GM18951 (cell line): ENCODE data around the gene PLCH1.

Experiments
- POLR2A ChIP-seq: IDR thresholded peaks from 4 replicates; pipeline ENCODE4 v1.6.1; 2011; ENCODE audit warnings: mild to moderate bottlenecking; ENCODE audit not compliant: insufficient read length, insufficient read depth; ENCODE audit errors: extremely low read depth
- in situ Hi-C: fragments of 300-500 bp; cut with MboI; formaldehyde crosslinking; loops from one replicate; pipeline ENCODE4 v1.12.0; 2022; ENCODE audit warnings: low sequenced_read_pairs, mixed read lengths, inconsistent platforms; ENCODE audit not compliant: unreplicated experiment

Gene PLCH1

GRCh38 chr3:155744626-155745324, at the start of gene PLCH1:
Gene PLCH1 (minus strand): TSS chr3:155745071. CDS start chr3:155704224, 40,847 bp downstream.
- no peak for TF ChIP-seq POLR2A
- in situ Hi-C loops = no loop called here

- in situ Hi-C loops = no loop called here
- TF ChIP-seq POLR2A = no peak
Observed at GRCh38 chr3:155792532-155792931, 47.7 kb upstream of the PLCH1 start.

GRCh38 chr3:155791190-155791589, 46.3 kb upstream of the PLCH1 start:
- in situ Hi-C loops = no loop called here
- TF ChIP-seq POLR2A = no peak

GRCh38 chr3:155790272-155790925, 45.5 kb upstream of the PLCH1 start:
- no peak for TF ChIP-seq POLR2A

GRCh38 chr3:155785662-155786295, 40.9 kb upstream of the PLCH1 start:
- no peak for TF ChIP-seq POLR2A
- in situ Hi-C loops = no loop called here

More at GRCh38 chr3:155790272-155790925, 45.5 kb upstream of the PLCH1 start:
- in situ Hi-C loops = no loop called here

GRCh38 chr3:155782390-155782953, 37.6 kb upstream of the PLCH1 start:
- in situ Hi-C loops = no loop called here
- TF ChIP-seq POLR2A = no peak

GRCh38 chr3:155780291-155780690, 35.4 kb upstream of the PLCH1 start:
- in situ Hi-C loops = no loop called here
- TF ChIP-seq POLR2A = no peak

- in situ Hi-C loops = no loop called here
- TF ChIP-seq POLR2A = no peak
Observed at GRCh38 chr3:155778462-155778861, 33.6 kb upstream of the PLCH1 start.

- in situ Hi-C loops = no loop called here
- no peak for TF ChIP-seq POLR2A
Observed at GRCh38 chr3:155772801-155773200, 27.9 kb upstream of the PLCH1 start.

- no peak for TF ChIP-seq POLR2A
- in situ Hi-C loops = no loop called here
Observed at GRCh38 chr3:155771126-155771525, 26.3 kb upstream of the PLCH1 start.

- in situ Hi-C loops = no loop called here
- TF ChIP-seq POLR2A = no peak
Observed at GRCh38 chr3:155766206-155766605, 21.3 kb upstream of the PLCH1 start.

- in situ Hi-C loops = no loop called here
- no peak for TF ChIP-seq POLR2A
Observed at GRCh38 chr3:155763870-155764463, 19.1 kb upstream of the PLCH1 start.

GRCh38 chr3:155760653-155761052, 15.8 kb upstream of the PLCH1 start:
- no peak for TF ChIP-seq POLR2A
- in situ Hi-C loops = no loop called here
